CD4-positive, alpha-beta memory T cell (primary cell): ENCODE data around the gene CUEDC1. TPM values are rescaled to one million over a fixed set of nuclear protein-coding genes. Genes with fewer than 3 reads are reported as not detected.

Source experiments
- CTCF ChIA-PET: fragments of 350-600 bp; sonication (Branson Sonifier 250); formaldehyde crosslinking; loops from one replicate; lab custom pipeline; 2021; ENCODE audit warnings: inconsistent platforms; ENCODE audit not compliant: partially characterized antibody; lab: Charles Lee
- POLR2A ChIA-PET: fragments of 350-600 bp; sonication (Branson Sonifier 250); formaldehyde crosslinking; loops from one replicate; lab custom pipeline; 2021; ENCODE audit not compliant: partially characterized antibody; lab: Charles Lee
- DNase-seq, 5 donors: peaks; one replicate each; pipeline versions ENCODE4 v3.0.0 to v3.0.0-alpha.2; 2020 to 2022; ENCODE audit warnings: mixed read lengths in 1 of 5
- H3K27ac ChIP-seq: one replicate; pipeline ENCODE4 v1.7.0; 2013; ENCODE audit warnings: low read depth, low read length
- H3K27me3 ChIP-seq: 2 replicates; pipeline ENCODE4 v1.7.0; 2013; ENCODE audit warnings: mild to moderate bottlenecking, low read length, moderate library complexity; ENCODE audit not compliant: insufficient read depth
- H3K36me3 ChIP-seq: 2 replicates; pipeline ENCODE4 v1.7.0; 2013; ENCODE audit warnings: mild to moderate bottlenecking, low read length, moderate library complexity; ENCODE audit not compliant: insufficient read depth
- H3K4me1 ChIP-seq: 2 replicates; pipeline ENCODE4 v1.7.0; 2013; ENCODE audit warnings: mild to moderate bottlenecking, low read length, moderate library complexity; ENCODE audit not compliant: insufficient read depth
- H3K4me3 ChIP-seq, 2 donors: one replicate each; pipeline ENCODE4 v1.7.0; 2013; ENCODE audit warnings: low read length in 2 of 2, mild to moderate bottlenecking in 1 of 2
- H3K9me3 ChIP-seq, 2 donors: one replicate each; pipeline ENCODE4 v1.7.0; 2013; ENCODE audit warnings: low read length in 2 of 2, control low read depth in 1 of 2; ENCODE audit not compliant: control insufficient read depth in 1 of 2
- H3K27ac Mint-ChIP-seq, 7 donors: one replicate each; pipeline ENCODE4 v1.8.0; 2020 to 2021; ENCODE audit warnings: mixed read lengths in 7 of 7, mild to moderate bottlenecking in 6 of 7, inconsistent platforms in 3 of 7, moderate library complexity in 3 of 7
- H3K27me3 Mint-ChIP-seq, 2 donors: one replicate each; pipeline ENCODE4 v1.8.0; 2020 to 2021; ENCODE audit warnings: mixed read lengths in 2 of 2
- H3K36me3 Mint-ChIP-seq, 2 donors: one replicate each; pipeline ENCODE4 v1.8.0; 2020 to 2021; ENCODE audit warnings: mixed read lengths in 2 of 2, inconsistent platforms in 1 of 2, mild to moderate bottlenecking in 1 of 2
- H3K4me1 Mint-ChIP-seq, 4 donors: one replicate each; pipeline ENCODE4 v1.8.0; 2020 to 2021; ENCODE audit warnings: mixed read lengths in 4 of 4, mild to moderate bottlenecking in 1 of 4
- H3K4me3 Mint-ChIP-seq, 8 donors: one replicate each; pipeline ENCODE4 v1.8.0; 2020 to 2021; ENCODE audit warnings: mixed read lengths in 8 of 8, mild to moderate bottlenecking in 7 of 8, moderate library complexity in 6 of 8, inconsistent platforms in 3 of 8
- H3K9me3 Mint-ChIP-seq, 8 donors: one replicate each; pipeline ENCODE4 v1.8.0; 2020 to 2021; ENCODE audit warnings: mixed read lengths in 8 of 8, mild to moderate bottlenecking in 5 of 8, inconsistent platforms in 3 of 8, moderate library complexity in 1 of 8
- intact Hi-C: fragments of 100-400 bp; cut with micrococcal nuclease; formaldehyde crosslinking; loops from one replicate; pipeline ENCODE4 v1.15.1; 2023
- polyA plus RNA-seq, 2 donors: library from polyadenylated mRNA; unstranded; fragments of 300-500 nt; fragmentation: Illumina TruSeq; gene quantifications; one replicate each; pipeline ENCODE4 v1.2.3, GENCODE V29; 2021
- total RNA-seq, 2 experiments: library from RNA; stranded (reverse); gene quantifications; one replicate each; pipeline ENCODE4 v1.2.3, GENCODE V29; 2021

CUEDC1 gene
- total and polyA plus RNA-seq, 4 experiments from 2014 or later, result 0.61 to 0.90 TPM; not detected in 2

DNA sequence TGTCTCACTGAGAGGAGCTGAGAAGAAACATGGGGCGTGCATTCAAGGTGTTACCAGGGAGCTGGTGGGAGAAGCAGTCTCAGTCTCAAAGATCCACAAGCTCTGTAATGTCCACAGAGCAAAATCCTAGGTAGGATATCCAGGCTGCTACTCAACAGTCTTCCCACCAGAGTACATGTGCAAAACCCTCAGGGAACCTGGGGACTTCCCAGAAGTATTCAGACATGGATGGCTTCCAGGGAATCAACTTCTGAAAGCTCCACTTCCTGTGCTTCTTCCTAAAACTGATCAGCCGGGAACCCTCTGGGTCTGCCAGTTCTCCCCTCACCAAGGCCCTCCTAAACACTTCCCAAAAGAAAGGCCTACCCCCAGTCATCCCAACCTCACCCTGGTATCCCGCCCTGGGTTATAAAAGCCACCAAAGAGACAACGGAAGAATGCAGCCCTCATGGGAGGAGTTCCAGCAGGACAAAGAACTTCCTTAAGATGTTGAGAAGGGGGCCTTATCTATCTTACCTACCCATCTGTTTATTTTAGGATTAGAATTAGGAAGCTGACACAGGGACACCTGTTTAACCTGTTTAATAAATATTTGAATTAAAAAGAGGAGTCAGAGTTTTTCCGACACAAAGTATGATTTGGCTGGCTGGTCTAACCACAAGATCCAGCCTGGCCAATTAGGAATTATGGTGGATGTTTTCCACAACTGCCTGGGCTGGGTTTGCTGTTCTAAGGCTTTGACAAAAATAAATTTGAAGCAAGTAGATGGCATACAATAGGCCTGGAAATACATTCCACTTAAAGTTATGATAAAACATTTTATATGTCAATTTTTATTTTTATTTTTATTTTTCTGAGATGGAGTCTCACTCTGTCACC, 37.0 kb downstream of the CUEDC1 start:
- intact Hi-C loops, result no loop called here
- no peak overlapping the region for H3K27ac ChIP-seq
- H3K4me3 ChIP-seq, result no peak overlapping the region
- H3K27me3 ChIP-seq, result no peaks in the 10 kb centered on the region
- Mint-ChIP-seq H3K9me3 (peaks cover 0 to under 1% (median 0%) of the 10 kb centered on the region in 8 donors), H3K4me3 (no peak overlapping the region), H3K27me3 (peaks cover 2% of the 10 kb centered on the region in 2 donors), H3K4me1 (no peaks in the 10 kb centered on the region), H3K36me3 (no peaks in the 10 kb centered on the region), H3K27ac (no peak overlapping the region)
- DNase-seq, result no peak
- H3K4me1 ChIP-seq, result no peaks in the 10 kb centered on the region
- ChIA-PET CTCF (interaction anchor here (0.8 to 1.3 kb wide), 4 partner anchors 70 to 81 kb away, joined by 3 to 5 read pairs (median 3); partner anchors contain the start of gene VEZF1), POLR2A (interaction anchor here (1.0 kb wide), 1 partner anchor 78 kb away, joined by 3 read pairs; no protein-coding TSS in a partner anchor)
- no peaks in the 10 kb centered on the region for H3K9me3 ChIP-seq
- H3K36me3 ChIP-seq, result no peaks in the 10 kb centered on the region

DNA sequence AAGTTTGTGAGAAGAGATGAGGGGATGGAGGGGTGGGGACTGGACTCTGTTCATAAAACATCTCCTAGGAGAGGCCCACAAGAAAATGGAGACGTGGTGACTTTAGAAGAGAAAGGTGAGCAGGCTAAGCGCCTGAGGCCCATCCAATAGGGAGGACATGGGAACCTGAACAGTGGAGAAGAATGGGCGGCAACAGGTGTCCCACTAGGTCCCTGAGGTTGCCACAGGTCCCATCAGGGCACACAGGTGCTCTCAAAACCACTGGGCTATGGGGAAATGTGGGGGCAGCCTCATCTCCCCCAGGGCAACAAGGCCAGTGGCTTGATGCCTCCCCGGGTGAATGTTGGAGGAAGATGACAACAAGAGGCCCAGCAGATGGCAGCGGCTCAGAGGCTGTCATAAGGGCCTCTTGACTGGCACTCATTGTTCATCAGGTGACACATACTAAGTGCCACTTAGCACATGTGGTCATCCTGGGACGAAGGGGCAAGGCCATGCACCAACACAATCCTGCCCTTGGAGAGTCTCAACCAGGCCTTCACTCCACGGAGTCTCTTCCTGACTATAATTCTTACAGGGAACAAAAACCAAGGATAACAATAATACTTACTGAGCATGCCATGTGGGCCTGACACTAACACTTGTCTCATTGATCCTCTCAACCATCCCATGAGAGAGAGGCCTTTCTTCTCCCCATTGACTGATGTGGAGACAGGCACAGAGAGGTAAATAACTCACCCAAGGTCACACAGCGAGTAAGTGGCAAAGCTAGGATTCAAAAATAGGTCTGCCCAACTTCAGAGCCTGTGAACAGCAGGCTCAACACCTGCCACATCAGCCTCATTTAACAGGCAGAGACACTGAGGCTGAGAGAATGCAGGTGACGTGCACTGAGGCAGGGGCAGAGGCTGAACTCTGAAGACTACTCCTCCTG, 38.0 kb downstream of the CUEDC1 start:
- H3K4me1 Mint-ChIP-seq, result no peaks in the 10 kb centered on the region
- peak in 4 of 5 donors; percentile 10 to 27 (median 23) for DNase-seq
- Histone ChIP-seq H3K36me3 (no peaks in the 10 kb centered on the region), H3K9me3 (no peaks in the 10 kb centered on the region), H3K27ac (no peak overlapping the region), H3K27me3 (no peaks in the 10 kb centered on the region), H3K4me1 (no peaks in the 10 kb centered on the region), H3K4me3 (no peak overlapping the region)
- peaks cover 2% of the 10 kb centered on the region in 2 donors for H3K27me3 Mint-ChIP-seq
- POLR2A ChIA-PET, result interaction anchor here (0.5 to 1.0 kb wide), 2 partner anchors 79 to 89 kb away, joined by 3 read pairs; no protein-coding TSS in a partner anchor
- H3K27ac Mint-ChIP-seq, result no peak overlapping the region
- intact Hi-C loops, result loop anchor here (1.0 kb wide), 3 partner anchors 78 to 196 kb away; no protein-coding TSS in a partner anchor
- no peaks in the 10 kb centered on the region for H3K9me3 Mint-ChIP-seq
- H3K36me3 Mint-ChIP-seq, result no peaks in the 10 kb centered on the region
- CTCF ChIA-PET, result interaction anchor here (1.1 to 1.3 kb wide), 3 partner anchors 71 to 82 kb away, joined by 3 to 5 read pairs (median 3); partner anchors contain the start of gene VEZF1
- no peak overlapping the region for H3K4me3 Mint-ChIP-seq

DNA sequence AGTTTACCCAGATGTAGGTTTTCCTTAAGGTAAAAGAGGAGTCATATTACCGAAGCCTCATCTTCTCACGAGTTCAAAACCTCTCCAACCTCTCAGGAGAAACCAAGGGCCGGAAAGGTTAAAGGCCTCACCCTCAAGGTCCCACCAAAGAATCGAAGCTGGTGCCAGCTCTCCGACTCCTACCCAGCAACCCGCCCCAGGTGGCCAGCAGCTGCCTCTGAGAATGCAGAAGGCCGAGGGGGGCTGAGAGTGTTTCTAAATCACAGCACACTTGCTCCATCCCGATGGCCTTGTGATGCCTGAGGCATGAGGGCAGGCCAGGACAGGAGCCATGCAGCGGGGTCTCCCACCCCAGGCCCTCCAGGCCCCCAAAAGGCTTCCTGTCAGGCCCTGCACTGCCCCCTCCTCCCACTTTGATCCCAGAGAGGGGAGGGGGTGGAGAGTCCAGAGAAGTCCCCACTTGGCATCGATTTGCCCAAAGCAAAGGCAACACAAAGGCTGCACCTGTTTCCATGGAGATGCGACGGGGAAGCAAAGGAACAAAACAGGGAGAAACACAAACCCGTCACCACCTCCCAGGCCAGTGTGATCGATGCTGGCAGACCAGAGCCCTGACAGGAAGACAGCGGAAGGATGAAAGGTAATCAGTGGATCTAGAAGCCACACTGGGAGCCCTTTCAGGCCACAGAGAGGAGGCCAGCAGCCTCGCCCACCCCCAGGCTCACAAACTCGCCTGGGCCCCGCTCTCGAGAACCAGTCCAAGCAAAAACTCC, 39.0 kb downstream of the CUEDC1 start:
- Histone ChIP-seq H3K4me1 (no peaks in the 10 kb centered on the region), H3K27ac (no peak overlapping the region), H3K36me3 (no peaks in the 10 kb centered on the region), H3K4me3 (no peak overlapping the region), H3K27me3 (no peaks in the 10 kb centered on the region), H3K9me3 (no peaks in the 10 kb centered on the region)
- Mint-ChIP-seq H3K36me3 (no peaks in the 10 kb centered on the region), H3K4me1 (no peaks in the 10 kb centered on the region), H3K27ac (no peak overlapping the region), H3K4me3 (no peak overlapping the region), H3K9me3 (no peaks in the 10 kb centered on the region), H3K27me3 (peaks cover 2% of the 10 kb centered on the region in 2 donors)
- no peak for DNase-seq
- POLR2A ChIA-PET, result no interaction called here
- CTCF ChIA-PET, result interaction anchor here (0.9 to 2.3 kb wide), 3 partner anchors 24 to 80 kb away, joined by 3 to 9 read pairs (median 3); no protein-coding TSS in a partner anchor
- intact Hi-C loops, result no loop called here

DNA sequence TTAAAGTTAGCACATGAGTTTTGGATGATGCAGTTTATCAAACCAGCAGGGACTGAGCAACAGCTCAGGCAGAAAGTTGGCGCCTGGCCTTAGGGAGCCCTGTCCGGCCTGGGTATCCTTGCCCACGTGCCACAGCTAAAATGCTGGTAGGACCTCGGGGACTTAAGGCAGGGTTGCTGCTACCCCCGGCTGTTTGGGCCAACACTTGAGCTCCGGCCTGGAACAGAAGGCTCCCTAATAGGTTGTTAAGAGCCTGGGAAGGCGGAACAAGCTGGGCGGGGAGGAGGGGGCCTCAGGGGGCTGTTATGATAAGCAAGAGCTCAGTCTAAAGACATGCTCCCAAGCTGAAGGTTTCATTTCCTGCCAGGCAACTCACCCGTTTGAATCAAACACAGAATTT, 39.7 kb downstream of the CUEDC1 start:
- Mint-ChIP-seq H3K36me3 (no peaks in the 10 kb centered on the region), H3K4me1 (no peaks in the 10 kb centered on the region), H3K27me3 (peaks cover 2 to 3% of the 10 kb centered on the region in 2 donors), H3K27ac (no peak overlapping the region), H3K4me3 (no peak overlapping the region), H3K9me3 (no peaks in the 10 kb centered on the region)
- Histone ChIP-seq H3K9me3 (no peaks in the 10 kb centered on the region), H3K27me3 (no peaks in the 10 kb centered on the region), H3K4me1 (no peaks in the 10 kb centered on the region), H3K4me3 (no peak overlapping the region), H3K27ac (no peak overlapping the region), H3K36me3 (no peaks in the 10 kb centered on the region)
- CTCF ChIA-PET, result interaction anchor here (0.9 to 2.3 kb wide), 4 partner anchors 23 to 84 kb away, joined by 3 to 9 read pairs (median 4); no protein-coding TSS in a partner anchor
- intact Hi-C loops, result no loop called here
- DNase-seq, result no peak
- POLR2A ChIA-PET, result no interaction called here

DNA sequence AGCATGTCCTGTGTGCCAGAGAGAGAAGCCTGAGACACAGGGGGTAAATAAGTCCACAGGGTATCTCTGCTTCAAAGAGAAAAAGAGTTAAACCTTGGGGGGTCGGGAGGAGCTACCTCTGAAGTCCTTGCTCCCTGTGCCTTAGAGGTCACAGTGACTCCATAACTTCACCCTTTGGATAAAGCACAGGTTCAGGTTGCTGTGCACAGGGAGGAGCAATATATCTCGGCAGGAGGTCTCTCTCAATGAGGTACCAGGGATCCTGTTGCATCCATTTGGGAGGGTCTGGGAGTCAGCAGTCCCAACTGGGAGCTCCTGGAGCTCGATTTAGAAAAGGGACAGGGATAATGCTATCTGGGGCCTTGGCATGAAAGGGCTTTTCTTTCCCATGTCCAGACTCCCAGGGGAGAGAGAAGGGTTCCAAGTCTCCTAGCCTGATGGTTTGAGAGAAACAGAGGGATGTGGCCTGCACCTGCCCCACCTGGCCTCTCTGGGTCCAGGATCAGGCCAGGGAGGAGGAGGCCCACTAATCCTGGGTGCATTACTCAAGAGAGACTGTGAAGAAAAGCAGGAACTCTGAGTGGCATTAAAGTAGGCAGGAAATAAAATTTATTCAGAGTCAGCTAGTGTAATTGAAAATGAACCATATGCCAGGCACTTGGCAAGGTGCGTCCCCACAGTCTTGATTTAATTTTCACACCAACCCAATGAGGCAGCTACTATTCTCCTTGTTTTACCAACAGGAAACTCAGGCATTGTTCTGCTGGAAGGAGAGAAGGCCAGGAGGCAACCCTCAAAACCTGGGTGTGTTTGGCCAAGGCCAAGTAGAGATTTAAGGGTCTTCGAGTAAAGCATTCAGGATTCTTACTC, 40.7 kb downstream of the CUEDC1 start:
- Histone ChIP-seq H3K27me3 (no peaks in the 10 kb centered on the region), H3K4me1 (no peaks in the 10 kb centered on the region), H3K4me3 (no peak overlapping the region), H3K27ac (no peak overlapping the region), H3K36me3 (no peaks in the 10 kb centered on the region), H3K9me3 (no peaks in the 10 kb centered on the region)
- Mint-ChIP-seq H3K4me1 (no peaks in the 10 kb centered on the region), H3K9me3 (no peaks in the 10 kb centered on the region), H3K36me3 (no peaks in the 10 kb centered on the region), H3K27ac (peak overlapping the region in 1 of 7 donors; percentile 30), H3K4me3 (no peak overlapping the region), H3K27me3 (peaks cover 2 to 3% of the 10 kb centered on the region in 2 donors)
- CTCF ChIA-PET, result interaction anchor here (1.3 to 2.3 kb wide), 3 partner anchors 81 to 87 kb away, joined by 3 to 9 read pairs (median 6); no protein-coding TSS in a partner anchor
- POLR2A ChIA-PET, result no interaction called here
- DNase-seq, result no peak
- intact Hi-C loops, result no loop called here
